DMS 273 treated with DMSO at 0.1 percent for 48 hours (cell line): ENCODE measurements around the gene PCLO.

Experiments
- DNase-seq: peaks from one replicate; lab custom pipeline; 2025; lab: John Stamatoyannopoulos, UW

Gene PCLO

GRCh38 chr7:83162402-83163256, at the start of gene PCLO:
PCLO (minus strand) TSS chr7:83162884; CDS start chr7:83162592, 292 bp downstream.
- peak; percentile 92 for DNase-seq

GRCh38 chr7:83211685-83212084, 49.0 kb upstream of the PCLO start:
- DNase-seq = no peak

GRCh38 chr7:83210479-83210878, 47.8 kb upstream of the PCLO start:
- no peak for DNase-seq

GRCh38 chr7:83204715-83205114, 42.0 kb upstream of the PCLO start:
- DNase-seq = no peak

GRCh38 chr7:83201355-83201754, 38.7 kb upstream of the PCLO start:
- no peak for DNase-seq

- no peak for DNase-seq
These were observed 28.1 kb upstream of the PCLO start for GRCh38 chr7:83190659-83191389.

- DNase-seq = no peak
These were observed 16.1 kb upstream of the PCLO start for GRCh38 chr7:83178796-83179195.

GRCh38 chr7:83178066-83178465, 15.4 kb upstream of the PCLO start:
- peak; percentile 4 for DNase-seq

- DNase-seq = no peak
These were observed 11.0 kb upstream of the PCLO start for GRCh38 chr7:83173664-83174063.

GRCh38 chr7:83166781-83167180, 4.1 kb upstream of the PCLO start:
- DNase-seq = no peak

GRCh38 chr7:83161899-83162401, 734 bp downstream of the PCLO start:
- peak; percentile 66 for DNase-seq

GRCh38 chr7:83161186-83161585, 1.5 kb downstream of the PCLO start:
- DNase-seq = no peak

- no peak for DNase-seq
These were observed 3.0 kb downstream of the PCLO start for GRCh38 chr7:83159731-83160130.

GRCh38 chr7:83156006-83156405, 6.7 kb downstream of the PCLO start:
- no peak for DNase-seq

GRCh38 chr7:83155407-83155806, 7.3 kb downstream of the PCLO start:
- DNase-seq = peak; percentile 16

- DNase-seq = no peak
These were observed 9.3 kb downstream of the PCLO start for GRCh38 chr7:83153419-83153818.

- DNase-seq = no peak
These were observed 12.4 kb downstream of the PCLO start for GRCh38 chr7:83150310-83150709.

GRCh38 chr7:83149466-83149865, 13.2 kb downstream of the PCLO start:
- no peak for DNase-seq

- no peak for DNase-seq
These were observed 13.9 kb downstream of the PCLO start for GRCh38 chr7:83148776-83149175.

GRCh38 chr7:83143107-83143506, 19.6 kb downstream of the PCLO start:
- DNase-seq = no peak

- DNase-seq = no peak
These were observed 20.3 kb downstream of the PCLO start for GRCh38 chr7:83142365-83142764.

GRCh38 chr7:83141927-83142326, 20.8 kb downstream of the PCLO start:
- no peak for DNase-seq
